ENCODE data around the gene YDJC. TPM values are rescaled to one million over a fixed set of nuclear protein-coding genes. Genes with fewer than 3 reads are reported as not detected.
A peak's percentile ranks its signal among the peaks of the same experiment; 100 is the strongest.

YDJC gene
- total and polyA plus RNA-seq, 9 of the 15 experiments (the other 6 are each of a cell fraction or from before 2014, with no cell fraction given): 13.5 to 871 (median 164) TPM

DNA sequence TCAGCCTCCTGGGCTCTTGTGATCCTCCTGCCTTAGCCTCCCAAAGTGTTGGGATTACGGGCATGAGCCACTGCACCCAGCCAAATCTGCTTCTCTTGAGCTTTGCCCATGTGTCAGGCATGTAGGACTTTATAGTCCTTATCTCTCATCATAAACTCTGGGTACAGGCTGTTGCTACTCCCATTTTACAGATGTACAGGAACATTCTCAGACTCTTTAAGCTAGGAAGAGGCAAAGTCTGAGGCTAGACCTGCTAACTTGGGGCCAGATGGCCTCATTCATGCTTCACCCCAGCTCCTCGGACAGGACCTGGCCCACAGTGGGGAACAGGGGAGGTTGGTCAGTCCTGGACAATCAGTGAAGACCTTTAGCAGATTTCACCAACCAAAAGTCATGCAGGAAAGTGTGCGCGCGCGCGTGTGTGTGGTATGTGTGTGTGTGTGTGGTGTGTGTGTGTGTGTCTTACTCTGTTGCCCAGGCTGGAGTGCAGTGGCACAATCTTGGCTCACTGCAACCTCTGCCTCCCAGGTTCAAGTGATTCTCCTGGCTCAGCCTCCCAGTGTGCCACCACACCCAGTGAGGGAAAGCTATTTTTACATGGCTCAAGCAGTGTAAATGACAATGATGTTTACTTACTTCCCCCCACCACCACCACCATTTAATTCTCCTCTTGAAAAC is 23.8 kb downstream of the YDJC start (continued):
- TF ChIP-seq USF1 (CRISPR knock-in tag; IDR thresholded peaks at IDR 0.05) (peak; percentile 40; the same call in 1 of the 2 replicates), RCOR1 (IDR thresholded peaks at IDR 0.05; ENCODE audit: borderline replicate concordance in 1 of 2, low read depth in 2 of 2, low read length in 2 of 2) (peak in 1 of 2 experiments; percentile 43; a peak in 1 of 4 replicates), FOXP1 (CRISPR knock-in tag; IDR thresholded peaks at IDR 0.05) (peak; percentile 25; the same call in 1 of the 2 replicates), MAFF (IDR thresholded peaks at IDR 0.05; ENCODE audit: low read length) (no peak), ELF4 (CRISPR knock-in tag; IDR thresholded peaks at IDR 0.05) (peak; percentile 52; the same call in 1 of the 2 replicates), WHSC1 (IDR thresholded peaks at IDR 0.05; ENCODE audit: low read length) (peak; percentile 78), ELK1 (CRISPR knock-in tag; IDR thresholded peaks at IDR 0.05) (no peak; the same call in 1 of the 2 replicates), XRCC5 (IDR thresholded peaks at IDR 0.05; ENCODE audit: low read depth, low read length) (peak; percentile 8; the same call in 1 of the 2 replicates), MBD1 (CRISPR knock-in tag; IDR thresholded peaks at IDR 0.05) (no peak), OTX1 (CRISPR knock-in tag; IDR thresholded peaks at IDR 0.05) (0 out of 2 replicates have a peak, but pooled peaks have one; percentile 35), ZNF561 (CRISPR knock-in tag; conservative IDR thresholded peaks at IDR 0.05) (no peak)
- TF ChIP-seq, protein P1, sequence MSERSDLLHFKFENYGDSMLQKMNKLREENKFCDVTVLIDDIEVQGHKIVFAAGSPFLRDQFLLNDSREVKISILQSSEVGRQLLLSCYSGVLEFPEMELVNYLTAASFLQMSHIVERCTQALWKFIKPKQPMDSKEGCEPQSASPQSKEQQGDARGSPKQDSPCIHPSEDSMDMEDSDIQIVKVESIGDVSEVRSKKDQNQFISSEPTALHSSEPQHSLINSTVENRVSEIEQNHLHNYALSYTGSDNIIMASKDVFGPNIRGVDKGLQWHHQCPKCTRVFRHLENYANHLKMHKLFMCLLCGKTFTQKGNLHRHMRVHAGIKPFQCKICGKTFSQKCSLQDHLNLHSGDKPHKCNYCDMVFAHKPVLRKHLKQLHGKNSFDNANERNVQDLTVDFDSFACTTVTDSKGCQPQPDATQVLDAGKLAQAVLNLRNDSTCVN (CRISPR knock-in tag; IDR thresholded peaks at IDR 0.05): 0 out of 2 replicates have a peak, but pooled peaks have one; percentile 68
- TF ChIP-seq, protein P2, sequence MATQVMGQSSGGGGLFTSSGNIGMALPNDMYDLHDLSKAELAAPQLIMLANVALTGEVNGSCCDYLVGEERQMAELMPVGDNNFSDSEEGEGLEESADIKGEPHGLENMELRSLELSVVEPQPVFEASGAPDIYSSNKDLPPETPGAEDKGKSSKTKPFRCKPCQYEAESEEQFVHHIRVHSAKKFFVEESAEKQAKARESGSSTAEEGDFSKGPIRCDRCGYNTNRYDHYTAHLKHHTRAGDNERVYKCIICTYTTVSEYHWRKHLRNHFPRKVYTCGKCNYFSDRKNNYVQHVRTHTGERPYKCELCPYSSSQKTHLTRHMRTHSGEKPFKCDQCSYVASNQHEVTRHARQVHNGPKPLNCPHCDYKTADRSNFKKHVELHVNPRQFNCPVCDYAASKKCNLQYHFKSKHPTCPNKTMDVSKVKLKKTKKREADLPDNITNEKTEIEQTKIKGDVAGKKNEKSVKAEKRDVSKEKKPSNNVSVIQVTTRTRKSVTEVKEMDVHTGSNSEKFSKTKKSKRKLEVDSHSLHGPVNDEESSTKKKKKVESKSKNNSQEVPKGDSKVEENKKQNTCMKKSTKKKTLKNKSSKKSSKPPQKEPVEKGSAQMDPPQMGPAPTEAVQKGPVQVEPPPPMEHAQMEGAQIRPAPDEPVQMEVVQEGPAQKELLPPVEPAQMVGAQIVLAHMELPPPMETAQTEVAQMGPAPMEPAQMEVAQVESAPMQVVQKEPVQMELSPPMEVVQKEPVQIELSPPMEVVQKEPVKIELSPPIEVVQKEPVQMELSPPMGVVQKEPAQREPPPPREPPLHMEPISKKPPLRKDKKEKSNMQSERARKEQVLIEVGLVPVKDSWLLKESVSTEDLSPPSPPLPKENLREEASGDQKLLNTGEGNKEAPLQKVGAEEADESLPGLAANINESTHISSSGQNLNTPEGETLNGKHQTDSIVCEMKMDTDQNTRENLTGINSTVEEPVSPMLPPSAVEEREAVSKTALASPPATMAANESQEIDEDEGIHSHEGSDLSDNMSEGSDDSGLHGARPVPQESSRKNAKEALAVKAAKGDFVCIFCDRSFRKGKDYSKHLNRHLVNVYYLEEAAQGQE (IDR thresholded peaks at IDR 0.05; ENCODE audit: borderline replicate concordance): no peak
- TF ChIP-seq, protein P2 (CRISPR knock-in tag; IDR thresholded peaks at IDR 0.05; ENCODE audit: low read depth): no peak

Measured in K562 (cell line).